Stimulated activated CD4-positive, alpha-beta T cell treated with anti-CD3 and anti-CD28 coated beads, Interleukin-1b, Interleukin-23, amount 100 ng/mL, for 4 hours (primary cell): ENCODE results near the gene SYT14.
"Not testable (repeated sequence)": the region's sequence is repeated elsewhere in the genome, so short reads cannot be mapped to it uniquely, and the experiment has no call there.

Source experiments
- DNase-seq, 2 donors: peaks; one replicate each; pipeline ENCODE4 v3.0.0-alpha.2; 2020; ENCODE audit warnings: low read depth in 2 of 2

SYT14 gene

GRCh38 chr1:209936125-209936524 lies 1.9 kb upstream of the SYT14 start:
- no peak for DNase-seq

GRCh38 chr1:209945377-209945776 lies 7.4 kb downstream of the SYT14 start:
- no peak for DNase-seq

- DNase-seq = no peak
Observed at GRCh38 chr1:209948155-209948554, 10.1 kb downstream of the SYT14 start.

GRCh38 chr1:209956116-209956515 lies 18.1 kb downstream of the SYT14 start:
- no peak for DNase-seq

GRCh38 chr1:209959623-209960022 lies 21.6 kb downstream of the SYT14 start:
- DNase-seq = no peak

GRCh38 chr1:209960926-209961325 lies 22.9 kb downstream of the SYT14 start:
- no peak for DNase-seq

- DNase-seq = no peak
Observed at GRCh38 chr1:209962388-209962787, 24.4 kb downstream of the SYT14 start.

GRCh38 chr1:209962856-209963255 lies 24.8 kb downstream of the SYT14 start:
- DNase-seq = no peak

- DNase-seq = no peak
Observed at GRCh38 chr1:209965996-209966395, 28.0 kb downstream of the SYT14 start.

GRCh38 chr1:209978721-209979120 lies 40.7 kb downstream of the SYT14 start:
- DNase-seq = not testable (repeated sequence)

- DNase-seq = no peak
Observed at GRCh38 chr1:209983953-209984352, 45.9 kb downstream of the SYT14 start.

- DNase-seq = no peak
Observed at GRCh38 chr1:209985002-209985401, 47.0 kb downstream of the SYT14 start.

GRCh38 chr1:209988706-209989105 lies 50.7 kb downstream of the SYT14 start:
- no peak for DNase-seq

- no peak for DNase-seq
Observed at GRCh38 chr1:209989525-209989924, 51.5 kb downstream of the SYT14 start.

- no peak for DNase-seq
Observed at GRCh38 chr1:209993061-209993830, 55.2 kb downstream of the SYT14 start.

GRCh38 chr1:209996348-209996747 lies 58.3 kb downstream of the SYT14 start:
- DNase-seq = no peak

- no peak for DNase-seq
Observed at GRCh38 chr1:209999005-209999404, 61.0 kb downstream of the SYT14 start.

GRCh38 chr1:210001751-210002150 lies 63.7 kb downstream of the SYT14 start:
- DNase-seq = no peak

- DNase-seq = no peak
Observed at GRCh38 chr1:210003501-210003900, 65.5 kb downstream of the SYT14 start.

- DNase-seq = no peak
Observed at GRCh38 chr1:210010161-210010560, 72.1 kb downstream of the SYT14 start.

GRCh38 chr1:210021145-210021860 lies 83.3 kb downstream of the SYT14 start:
- DNase-seq = no peak

GRCh38 chr1:210022044-210022443 lies 84.0 kb downstream of the SYT14 start:
- no peak for DNase-seq

GRCh38 chr1:210024282-210024681 lies 86.3 kb downstream of the SYT14 start:
- DNase-seq = no peak
